ENCODE measurements around the gene TRMT10B.

The TRMT10B gene, protein sequence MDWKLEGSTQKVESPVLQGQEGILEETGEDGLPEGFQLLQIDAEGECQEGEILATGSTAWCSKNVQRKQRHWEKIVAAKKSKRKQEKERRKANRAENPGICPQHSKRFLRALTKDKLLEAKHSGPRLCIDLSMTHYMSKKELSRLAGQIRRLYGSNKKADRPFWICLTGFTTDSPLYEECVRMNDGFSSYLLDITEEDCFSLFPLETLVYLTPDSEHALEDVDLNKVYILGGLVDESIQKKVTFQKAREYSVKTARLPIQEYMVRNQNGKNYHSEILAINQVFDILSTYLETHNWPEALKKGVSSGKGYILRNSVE

DNA sequence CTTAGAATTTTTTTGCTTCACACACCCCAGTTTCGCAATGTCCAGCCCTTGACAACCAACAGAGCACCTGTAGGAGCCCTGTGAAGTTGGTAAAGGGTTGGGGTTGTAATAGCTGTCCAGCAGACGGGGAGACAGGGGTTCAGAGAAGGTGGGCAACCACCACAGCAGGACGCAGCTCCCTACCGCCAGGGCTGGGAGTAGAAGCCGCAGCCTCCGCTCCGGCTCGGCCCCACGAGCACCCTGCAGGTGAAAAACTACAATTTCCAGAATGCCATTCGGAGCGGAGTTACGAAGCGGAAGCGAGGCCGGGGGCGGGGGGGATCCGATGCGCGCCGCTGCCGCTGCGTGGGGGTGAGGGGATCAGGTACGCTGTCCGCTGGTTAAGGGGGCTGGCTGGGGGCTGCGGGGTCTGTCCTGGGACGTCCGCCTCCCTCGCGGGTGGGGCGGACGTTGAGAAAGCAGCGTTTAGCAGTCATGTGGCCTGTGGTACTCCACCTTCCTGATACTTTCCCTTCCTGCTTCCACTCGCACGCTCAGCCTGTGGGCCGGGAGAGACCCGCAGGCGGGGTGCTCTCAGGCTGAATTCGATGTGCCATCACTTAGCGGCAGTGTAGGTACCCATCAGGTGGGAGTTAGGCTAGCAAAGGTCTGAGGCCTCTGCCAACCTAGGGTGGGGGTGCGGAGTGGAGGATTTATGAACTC is at the start of gene TRMT10B:
TSS of gene TRMT10B (plus strand) at position 317 of the 702 bp plus-strand sequence. CDS start 8,127 bp downstream, outside the sequence.
- DNase-seq = peak; percentile 67 to 84 (median 83)

DNA sequence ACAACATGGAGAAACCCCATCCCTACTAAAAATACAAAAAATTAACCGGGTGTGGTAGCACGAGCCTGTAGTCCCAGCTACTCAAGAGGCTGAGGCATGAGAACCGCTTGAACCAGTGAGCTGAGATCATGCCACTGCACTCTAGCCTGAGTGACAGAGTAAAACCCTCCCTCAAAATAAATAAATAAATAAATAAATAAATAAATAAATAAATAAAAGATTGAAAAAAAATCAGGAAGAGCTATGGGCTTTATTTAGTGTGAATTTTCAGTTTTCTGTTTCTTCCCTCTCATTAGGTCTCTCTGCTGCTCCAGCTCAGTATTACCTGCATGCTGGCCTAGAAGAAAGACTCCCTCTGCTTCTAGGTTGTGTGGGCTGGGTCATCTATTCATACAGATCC is 47.8 kb upstream of the TRMT10B start:
- DNase-seq = no peak

DNA sequence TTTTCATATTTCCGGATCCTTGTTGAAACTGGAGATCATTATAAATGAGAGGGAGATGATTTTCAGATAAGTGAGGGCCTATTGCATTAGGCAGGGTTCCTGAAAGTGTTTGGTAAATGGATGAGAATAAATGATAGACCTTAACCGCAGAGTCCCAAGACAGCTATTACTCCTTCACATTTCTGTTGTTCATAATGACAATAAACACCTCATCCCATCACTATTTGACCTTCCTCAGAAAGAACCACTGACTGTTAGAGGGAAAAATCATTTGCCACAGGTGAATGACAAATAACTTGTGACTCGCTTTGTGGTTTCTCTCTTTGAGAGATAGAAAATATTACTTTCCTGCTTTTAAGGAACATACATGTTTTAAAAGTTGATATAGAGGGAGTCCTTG is 47.3 kb upstream of the TRMT10B start:
- DNase-seq = no peak

DNA sequence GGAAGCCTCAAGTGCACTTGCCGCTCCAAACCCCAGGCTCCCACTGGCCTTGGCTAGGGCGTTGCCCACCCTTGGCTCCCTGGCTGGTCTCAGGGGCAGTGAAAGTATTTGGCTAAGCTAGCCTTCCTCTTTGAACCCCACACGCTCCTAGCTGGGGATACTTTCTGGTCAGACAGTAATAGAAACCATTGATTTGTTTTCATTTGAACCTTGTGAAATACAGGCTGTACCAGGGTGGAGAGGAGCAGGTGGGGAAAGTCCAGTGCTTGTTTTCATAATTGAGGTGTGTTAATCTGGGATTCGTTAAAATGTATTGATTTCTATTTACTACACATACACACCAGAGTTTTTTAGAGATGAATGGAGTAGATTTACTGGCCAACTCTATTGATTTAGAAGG is 45.9 kb upstream of the TRMT10B start:
- DNase-seq = no peak

DNA sequence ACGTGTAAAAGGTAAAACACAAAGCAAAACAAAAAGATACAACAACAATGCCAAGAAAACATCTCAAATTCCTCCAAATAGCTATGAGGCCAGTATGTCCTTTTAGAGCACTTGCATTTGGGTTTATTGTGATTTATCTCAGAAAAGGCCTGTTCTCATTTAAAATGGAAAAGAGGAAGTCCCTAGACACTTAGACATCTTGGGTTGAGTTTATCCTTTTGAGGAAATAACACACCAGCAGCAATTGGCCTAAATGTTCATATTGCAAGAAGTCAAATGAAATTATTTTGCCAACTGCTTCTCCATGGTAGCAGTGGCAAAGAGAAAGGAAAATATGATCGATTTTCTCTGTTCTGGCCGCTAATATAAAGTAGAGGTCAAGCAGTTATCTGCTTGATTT is 43.6 kb upstream of the TRMT10B start:
- peak in 1 of 3 donors; percentile 7 for DNase-seq

DNA sequence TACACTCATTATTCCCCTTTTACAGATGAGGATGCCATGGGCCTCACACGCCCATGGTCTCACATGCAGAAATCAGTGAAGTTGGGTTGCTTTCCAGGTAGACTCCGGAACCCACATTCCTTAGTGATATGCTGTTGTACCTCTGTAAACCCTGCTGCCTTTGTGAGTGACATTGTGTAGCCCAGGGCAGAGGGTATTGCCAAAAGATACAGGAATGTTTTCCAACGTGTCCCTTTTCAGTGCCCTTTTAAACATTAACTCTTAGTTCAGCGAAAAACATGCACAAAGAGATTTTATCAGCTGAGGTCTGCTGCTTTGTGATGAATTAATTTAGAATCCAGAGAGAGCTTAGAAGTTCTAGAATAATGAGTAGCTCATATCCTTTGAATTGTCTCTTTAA is 38.3 kb upstream of the TRMT10B start:
- no peak for DNase-seq

DNA sequence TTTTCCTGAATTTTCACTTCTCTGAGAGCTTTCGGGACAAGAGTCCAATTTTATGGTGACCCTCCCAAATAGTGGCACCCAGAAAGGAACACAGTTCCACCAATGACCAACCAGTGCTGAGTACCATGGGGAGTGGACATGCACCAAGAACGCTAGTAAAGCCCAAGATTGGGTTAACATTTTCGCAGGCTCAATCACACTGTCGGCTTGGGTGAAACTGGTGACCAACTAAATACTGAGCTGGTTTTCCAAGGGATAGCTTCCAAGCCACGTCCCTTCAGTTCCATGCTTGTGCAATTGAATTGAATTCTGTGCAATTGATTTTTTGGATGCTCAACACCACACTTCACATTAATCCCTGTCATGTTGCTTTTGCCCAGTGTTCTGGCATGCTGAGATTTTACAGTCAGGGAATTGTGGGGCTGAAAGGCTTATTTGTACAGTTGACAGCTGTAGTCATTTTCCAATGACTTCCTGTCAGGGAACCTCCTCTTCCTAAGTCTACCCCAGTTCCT is 37.6 kb upstream of the TRMT10B start:
- no peak for DNase-seq

DNA sequence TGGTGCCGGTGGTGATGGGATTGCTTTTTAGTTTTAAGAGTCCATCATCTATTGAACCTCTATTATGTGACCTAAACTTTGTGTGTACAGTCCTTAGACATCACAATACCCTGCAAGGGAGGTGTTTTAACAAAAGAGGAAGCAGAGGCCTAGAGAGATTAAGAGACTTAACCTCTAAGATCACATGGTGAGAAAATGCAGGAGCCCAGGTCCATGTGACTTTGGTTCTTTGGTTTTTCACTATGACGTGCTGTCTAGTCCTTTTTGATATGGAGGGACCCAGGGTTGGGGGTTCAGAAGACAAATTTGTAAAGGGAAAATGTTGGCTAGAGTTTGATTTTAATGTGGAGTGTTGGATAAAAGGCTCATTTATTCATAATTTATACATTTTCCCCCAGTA is 34.1 kb upstream of the TRMT10B start:
- DNase-seq = no peak

DNA sequence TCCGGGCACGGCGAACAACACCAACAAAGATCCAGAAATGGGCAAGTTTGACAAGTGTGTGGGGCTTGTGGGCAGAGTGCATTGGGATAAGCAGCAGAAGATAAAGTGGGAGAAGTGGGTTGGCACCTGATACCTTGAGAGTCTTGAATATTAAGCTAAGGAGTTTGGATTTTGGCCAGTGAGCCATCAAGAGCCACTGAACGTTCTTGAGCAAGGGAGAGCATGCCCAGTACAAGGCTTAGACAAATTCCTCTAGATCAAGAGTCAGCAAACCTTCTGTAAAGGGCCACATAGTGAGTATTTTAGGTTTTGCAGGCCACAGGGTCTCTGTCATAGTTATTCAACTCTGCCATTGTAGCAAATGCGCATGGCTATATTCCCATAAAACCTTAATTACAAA is 26.6 kb upstream of the TRMT10B start:
- DNase-seq = no peak

DNA sequence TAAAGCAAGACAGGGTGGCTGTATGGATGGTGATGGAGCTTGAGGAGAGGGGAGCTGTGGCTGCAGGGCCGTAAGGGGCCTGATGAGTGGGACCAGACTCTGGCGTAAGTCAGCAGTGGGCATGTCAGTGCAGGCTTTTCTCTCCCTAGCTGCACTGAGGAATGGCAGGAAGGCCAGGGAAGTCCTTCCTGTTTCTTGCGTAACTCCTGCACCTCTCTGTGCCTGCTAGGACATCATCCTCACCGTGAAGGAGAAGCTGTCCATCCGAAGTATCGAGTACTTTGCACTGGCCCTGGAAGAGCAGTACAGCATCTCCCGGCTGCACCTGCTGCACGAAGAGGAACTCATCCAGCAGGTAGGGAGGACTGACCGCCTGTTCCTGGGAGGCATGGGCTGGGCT is 24.1 kb upstream of the TRMT10B start:
- DNase-seq = no peak

DNA sequence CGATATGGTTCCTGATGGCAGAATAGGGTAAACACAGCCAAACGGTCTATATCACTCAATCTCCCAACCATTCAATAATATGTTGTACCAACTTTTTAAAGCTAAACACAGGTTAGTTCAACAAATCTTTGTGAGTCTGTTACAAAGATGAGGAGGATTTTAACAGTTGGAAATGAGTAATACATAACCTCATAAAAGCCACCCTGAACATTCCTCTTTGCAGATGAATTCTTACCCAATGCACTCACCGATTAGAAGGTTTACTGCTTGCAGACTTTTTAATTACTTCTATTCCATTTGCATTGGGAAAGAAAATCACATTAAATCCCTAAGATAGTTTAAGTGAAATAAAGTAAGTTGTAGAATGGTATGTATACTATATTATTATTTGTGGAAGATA is 23.3 kb upstream of the TRMT10B start:
- DNase-seq = no peak

DNA sequence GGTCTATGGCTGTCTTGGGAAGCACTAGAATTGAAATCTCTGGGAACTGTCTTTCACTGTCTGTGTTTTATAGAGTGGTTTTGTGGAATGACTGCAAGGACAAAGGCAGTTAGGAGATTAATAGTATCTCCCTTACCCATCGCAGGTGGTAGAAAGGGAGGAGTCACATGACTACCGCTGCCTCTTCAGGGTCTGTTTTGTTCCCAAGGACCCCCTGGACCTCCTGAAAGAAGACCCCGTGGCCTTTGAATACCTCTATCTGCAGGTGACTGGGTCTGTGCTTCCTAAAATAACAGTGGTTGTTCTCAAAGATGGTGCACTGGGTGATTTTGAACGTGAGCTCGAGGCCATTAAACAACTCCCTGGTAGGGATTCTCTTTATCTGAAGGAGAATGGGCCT is 22.8 kb upstream of the TRMT10B start:
- no peak for DNase-seq

DNA sequence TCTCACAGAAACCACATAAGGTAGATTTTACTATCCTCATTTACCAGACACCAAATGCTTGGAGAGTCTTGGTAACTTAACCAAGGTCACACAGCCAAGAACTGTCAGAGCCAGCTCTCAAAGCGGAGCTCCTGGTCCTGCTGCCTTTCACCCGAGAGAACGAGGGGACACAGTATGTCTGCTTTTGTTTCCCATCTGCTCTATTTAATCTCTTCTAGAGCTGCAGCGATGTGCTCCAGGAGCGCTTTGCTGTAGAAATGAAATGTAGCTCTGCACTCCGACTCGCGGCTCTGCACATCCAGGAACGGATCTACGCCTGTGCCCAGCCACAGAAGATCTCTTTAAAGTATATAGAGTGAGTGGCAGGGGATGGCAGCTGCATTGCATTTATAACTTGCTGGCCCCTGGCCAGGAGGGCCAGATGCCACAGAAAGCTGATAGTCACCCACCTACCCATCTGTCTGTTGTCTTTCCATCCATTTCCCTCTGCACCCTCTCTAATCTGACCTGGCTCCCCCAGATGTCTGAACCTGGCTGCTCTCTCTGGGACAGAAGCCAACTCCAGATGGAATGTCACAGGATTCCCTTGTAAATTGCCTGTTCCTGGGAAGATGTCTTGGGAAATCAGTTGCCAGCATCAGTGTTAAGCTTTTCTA is 21.4 kb upstream of the TRMT10B start:
- DNase-seq = no peak

DNA sequence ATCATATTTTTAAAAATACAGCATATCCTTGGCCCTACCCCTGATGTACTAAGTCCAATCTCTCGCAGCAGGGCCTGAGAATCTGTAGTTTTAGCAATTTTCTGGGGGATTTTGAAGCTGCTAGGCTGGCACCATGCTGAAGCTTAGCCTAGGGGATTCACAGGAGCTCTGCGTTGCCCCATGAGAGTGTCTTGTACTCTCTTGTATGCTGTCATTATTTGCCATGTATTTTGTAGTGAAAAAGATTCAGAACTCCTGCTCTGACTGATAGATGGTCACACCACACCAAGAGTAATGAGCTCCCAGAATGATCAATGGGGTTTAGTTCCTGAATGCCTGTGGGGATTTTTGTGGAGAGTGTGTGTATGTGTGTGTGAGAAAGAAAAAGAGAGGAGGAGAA is 20.7 kb upstream of the TRMT10B start:
- no peak for DNase-seq

DNA sequence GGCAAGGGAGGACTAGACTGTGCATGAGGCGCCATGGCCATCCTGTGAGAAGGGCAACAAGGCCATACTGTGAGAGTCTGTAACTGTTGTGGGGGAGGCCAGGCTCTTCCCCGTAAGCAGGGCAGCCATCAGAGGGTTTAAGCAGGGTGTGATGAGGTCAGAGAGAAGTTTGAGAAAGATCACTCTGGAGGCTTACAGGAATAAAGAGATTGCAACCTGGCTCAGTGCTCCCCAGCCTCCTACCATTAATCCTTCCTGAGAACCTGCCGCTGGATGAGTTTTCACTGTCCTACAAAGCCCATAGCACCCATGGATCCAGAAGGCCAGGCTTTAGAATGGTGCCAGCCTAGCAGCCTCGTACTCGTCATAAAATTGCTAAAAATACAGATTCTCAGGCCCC is 14.4 kb upstream of the TRMT10B start:
- no peak for DNase-seq

DNA sequence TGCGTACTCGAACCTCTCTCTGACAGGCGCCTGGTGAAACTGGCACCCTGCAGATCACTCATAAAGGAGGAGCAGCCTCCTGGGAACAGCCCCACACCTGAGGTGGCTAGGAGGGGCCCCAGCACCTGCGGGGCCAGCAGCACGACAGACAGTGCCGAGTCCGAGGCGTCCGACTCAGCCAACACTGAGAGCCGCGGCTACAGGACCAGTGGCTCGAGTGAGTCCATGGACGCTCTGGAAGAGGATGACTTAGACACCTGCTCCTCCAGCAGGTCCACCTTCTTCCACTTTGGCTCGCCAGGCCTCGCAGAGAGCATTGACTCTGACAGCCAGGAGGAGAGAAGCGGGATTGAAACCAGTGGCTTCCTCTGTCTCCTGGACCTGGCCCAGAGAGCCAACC is 13.5 kb upstream of the TRMT10B start:
- DNase-seq = no peak

DNA sequence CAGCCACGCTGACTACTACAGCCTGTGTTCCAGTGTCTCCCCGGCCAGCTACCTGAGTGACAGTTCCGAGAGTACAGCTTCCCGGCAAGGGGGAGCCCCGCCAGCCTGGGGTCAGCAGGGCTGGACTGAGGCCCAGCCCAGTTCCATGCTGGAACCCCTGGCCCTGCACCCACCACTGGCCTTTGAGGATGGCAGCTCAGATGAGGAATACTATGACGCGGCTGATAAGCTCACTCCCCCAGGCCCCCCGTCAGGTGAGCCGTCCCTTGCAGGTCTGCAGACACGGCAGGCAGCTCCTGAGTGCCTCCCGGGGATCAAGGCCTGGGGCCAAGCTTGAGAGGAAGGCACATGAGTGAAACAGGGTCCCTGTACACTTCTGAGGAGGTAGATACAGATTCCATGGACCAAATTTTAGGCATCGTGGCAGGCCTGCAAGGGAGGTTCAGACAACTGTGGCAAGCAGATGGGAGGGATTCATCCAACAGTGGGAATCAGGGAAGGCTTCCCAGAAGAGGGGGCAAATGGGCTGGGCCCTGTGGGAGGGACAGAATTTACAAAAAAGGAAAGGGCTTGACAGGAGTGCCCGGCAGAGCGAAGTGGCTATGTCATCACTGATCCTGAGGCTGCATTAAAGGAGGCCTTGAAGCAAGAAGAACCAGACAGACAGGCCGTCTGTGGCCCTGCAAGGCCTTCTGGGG is 12.8 kb upstream of the TRMT10B start:
- DNase-seq = no peak

DNA sequence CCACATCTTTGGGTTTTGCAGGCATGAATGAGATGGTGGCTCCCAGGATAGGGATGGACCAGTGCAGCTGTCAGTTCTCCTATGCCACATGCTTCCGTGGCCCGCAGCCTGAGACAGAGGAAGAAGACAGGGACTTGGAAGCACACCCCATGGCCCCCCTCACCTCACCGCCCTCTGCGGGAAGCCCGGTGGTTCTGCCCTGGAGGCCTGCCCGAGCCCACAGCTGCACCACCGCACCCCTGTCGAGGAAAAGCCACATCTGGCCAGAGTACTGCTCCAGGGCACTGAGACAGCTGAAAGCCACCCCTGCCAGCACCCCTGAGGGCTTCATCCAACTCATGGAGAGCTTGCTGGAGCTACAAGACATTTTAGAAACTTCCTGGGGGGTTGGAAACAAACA is 7.6 kb upstream of the TRMT10B start:
- DNase-seq = no peak

DNA sequence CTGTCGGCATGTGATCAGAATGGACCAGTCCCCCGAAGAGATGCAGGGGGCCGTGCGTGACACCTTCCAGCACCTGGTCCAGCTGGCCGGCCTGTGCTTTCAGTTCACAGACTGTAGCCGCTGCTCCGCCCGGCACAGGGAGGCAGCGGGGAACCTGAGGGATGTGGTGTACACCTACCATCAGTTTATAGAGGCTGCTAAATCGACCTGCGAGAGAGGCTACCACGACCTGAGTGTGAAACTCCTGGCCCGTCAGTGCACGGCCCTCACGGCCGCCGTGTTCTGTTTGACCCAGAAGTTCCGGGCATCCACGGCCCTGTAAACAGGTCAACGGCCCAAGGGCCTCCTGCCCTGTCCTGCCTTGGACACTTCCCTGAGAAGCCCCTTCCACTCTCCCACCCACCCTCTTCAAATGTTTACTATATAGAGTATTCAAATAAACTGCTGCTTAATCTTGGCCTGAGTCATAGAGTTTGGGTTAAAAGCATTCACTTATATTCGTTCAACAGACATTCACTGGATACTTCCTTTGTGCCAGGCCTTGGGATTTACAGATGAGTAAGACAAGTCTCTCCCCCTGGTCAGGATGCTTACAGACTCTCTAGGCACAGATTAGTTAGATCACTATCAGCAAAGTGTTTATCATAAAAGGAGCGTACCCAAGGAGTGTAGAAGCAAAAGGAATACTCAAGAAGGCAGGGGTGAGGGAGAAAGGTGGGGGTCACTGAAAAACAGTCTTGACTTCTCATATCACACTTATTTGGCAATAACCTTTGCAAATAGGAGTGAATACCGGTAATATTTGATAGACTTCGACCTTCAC is 6.9 kb upstream of the TRMT10B start:
- DNase-seq = no peak

DNA sequence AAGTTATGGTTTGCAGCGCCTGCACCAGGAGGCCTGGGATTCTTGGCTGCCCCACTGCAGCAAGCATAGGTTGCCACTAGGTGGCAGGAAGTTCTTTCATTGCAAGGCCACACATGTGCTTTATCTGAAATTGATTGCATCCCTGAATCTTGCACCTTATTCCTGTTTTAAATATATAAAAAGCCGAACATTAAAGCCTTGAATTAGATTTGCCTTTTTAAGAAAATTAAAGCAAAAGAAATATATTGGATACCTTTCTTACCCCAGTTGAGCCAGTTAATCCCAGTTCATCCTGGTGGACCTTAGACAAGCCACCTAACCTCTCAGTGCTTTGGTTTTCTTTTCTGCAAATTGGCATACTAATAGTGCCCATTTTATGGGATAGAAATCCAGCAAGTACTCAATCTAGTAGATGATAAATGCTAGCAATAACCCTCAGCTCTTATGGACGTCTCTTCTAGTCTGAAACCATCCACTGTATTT is 6.3 kb upstream of the TRMT10B start:
- peak; percentile 58 to 73 (median 70) for DNase-seq

DNA sequence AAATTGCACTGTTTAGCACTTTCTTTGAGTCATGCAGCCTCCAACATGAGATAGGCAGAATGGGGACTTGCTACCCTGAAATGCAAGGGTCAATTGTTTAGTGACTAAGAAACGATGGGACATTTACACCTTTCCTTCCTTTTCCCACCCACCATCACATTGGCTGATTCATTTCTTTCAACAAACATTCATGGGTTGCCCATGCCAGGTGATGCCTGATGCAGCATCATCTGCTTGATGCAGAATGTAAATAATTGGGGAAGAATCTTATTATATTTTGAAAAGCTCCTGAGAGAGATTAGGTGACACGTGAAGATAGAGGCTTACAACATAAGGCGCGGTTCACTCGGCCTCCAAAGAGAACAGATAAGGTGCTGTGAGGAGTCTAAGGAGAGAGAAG is 4.5 kb upstream of the TRMT10B start:
- DNase-seq = peak in 1 of 3 donors; percentile 3

DNA sequence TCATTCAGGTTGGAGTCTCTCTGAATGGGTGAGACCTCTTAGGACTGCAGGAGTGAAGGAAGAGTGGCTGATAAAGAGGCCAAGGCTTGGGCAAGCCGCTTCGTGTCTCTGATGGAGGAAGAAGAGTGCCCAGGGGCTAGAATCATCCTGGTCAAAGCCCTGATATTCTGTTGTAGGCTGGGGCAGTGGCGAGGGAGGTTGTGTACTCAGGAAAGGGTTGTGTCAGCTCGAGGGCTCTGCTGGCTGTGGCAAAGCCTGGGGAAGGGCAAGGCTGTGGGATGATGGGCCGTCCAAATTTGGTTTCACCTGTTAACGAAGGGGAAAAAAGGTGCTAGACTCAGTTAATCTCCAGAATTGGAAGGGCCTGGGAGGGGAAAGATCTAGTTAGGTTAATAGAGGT is 2.4 kb upstream of the TRMT10B start:
- DNase-seq = no peak

Measured in suppressor macrophage treated with lipopolysaccharide for 1 hour (primary cell).